Measurements from ENCODE around the gene TMEM11. TPM values are rescaled to one million over a fixed set of nuclear protein-coding genes. Genes with fewer than 3 reads are reported as not detected.
A peak's percentile ranks its signal among the peaks of the same experiment; 100 is the strongest.

Gene TMEM11
- total RNA-seq, 2 donors from 2014 or later: 21.4 to 25.9 TPM

- Mint-ChIP-seq H3K36me3 (ENCODE audit: insufficient read depth in 2 of 2) (peaks cover 2 to 3% of the 10 kb centered on the region in 2 donors), H3K4me3 (peak overlapping the region; percentile 90 to 92), H3K4me1 (ENCODE audit: low read depth) (peaks cover 71% of the 10 kb centered on the region), H3K9me3 (no peaks in the 10 kb centered on the region), H3K27me3 (ENCODE audit: low read depth) (no peaks in the 10 kb centered on the region), H3K27ac (peak overlapping the region; percentile 69)
- ATAC-seq (replicated peaks in 1 of 2): peak; percentile 22 to 28
- peak; percentile 46 to 49 for DNase-seq
Measured at GRCh38 chr17:21213638-21214014, 335 bp downstream of the TMEM11 start.

GRCh38 chr17:21212826-21213637 lies 929 bp downstream of the TMEM11 start:
- peak overlapping the region; percentile 69 for H3K27ac Mint-ChIP-seq

GRCh38 chr17:21211825-21212479 lies 2.0 kb downstream of the TMEM11 start:
- Mint-ChIP-seq H3K36me3 (ENCODE audit: insufficient read depth in 2 of 2) (peaks cover 2 to 3% of the 10 kb centered on the region in 2 donors), H3K4me1 (ENCODE audit: low read depth) (peaks cover 54% of the 10 kb centered on the region), H3K9me3 (no peaks in the 10 kb centered on the region), H3K27ac (no peak overlapping the region), H3K27me3 (ENCODE audit: low read depth) (no peaks in the 10 kb centered on the region), H3K4me3 (peak overlapping the region; percentile 90 to 92)
- DNase-seq (no peak), ATAC-seq (replicated peaks in 1 of 2) (no peak)

More at GRCh38 chr17:21212826-21213637, 929 bp downstream of the TMEM11 start:
- ATAC-seq (replicated peaks in 1 of 2): no peak
- peaks cover 2 to 3% of the 10 kb centered on the region in 2 donors for H3K36me3 Mint-ChIP-seq (ENCODE audit: insufficient read depth in 2 of 2)
- H3K27me3 Mint-ChIP-seq (ENCODE audit: low read depth): no peaks in the 10 kb centered on the region
- peak overlapping the region; percentile 90 to 92 for H3K4me3 Mint-ChIP-seq
- H3K4me1 Mint-ChIP-seq (ENCODE audit: low read depth): peaks cover 65% of the 10 kb centered on the region
- DNase-seq: no peak
- H3K9me3 Mint-ChIP-seq: no peaks in the 10 kb centered on the region

GRCh38 chr17:21210411-21211076 lies 3.4 kb downstream of the TMEM11 start:
- Mint-ChIP-seq H3K27me3 (ENCODE audit: low read depth) (no peaks in the 10 kb centered on the region), H3K4me1 (ENCODE audit: low read depth) (peaks cover 49% of the 10 kb centered on the region), H3K9me3 (no peaks in the 10 kb centered on the region), H3K36me3 (ENCODE audit: insufficient read depth in 2 of 2) (peaks cover 2% of the 10 kb centered on the region in 2 donors), H3K4me3 (no peak overlapping the region), H3K27ac (peak overlapping the region; percentile 55)
- DNase-seq (no peak), ATAC-seq (replicated peaks in 1 of 2) (no peak)

GRCh38 chr17:21209511-21210175 lies 4.3 kb downstream of the TMEM11 start:
- no peak overlapping the region for H3K27ac Mint-ChIP-seq
- H3K4me1 Mint-ChIP-seq (ENCODE audit: low read depth): peaks cover 40% of the 10 kb centered on the region
- DNase-seq (no peak), ATAC-seq (replicated peaks in 1 of 2) (no peak)
- peaks cover 2% of the 10 kb centered on the region in 2 donors for H3K36me3 Mint-ChIP-seq (ENCODE audit: insufficient read depth in 2 of 2)
- H3K27me3 Mint-ChIP-seq (ENCODE audit: low read depth): no peaks in the 10 kb centered on the region
- H3K9me3 Mint-ChIP-seq: no peaks in the 10 kb centered on the region
- H3K4me3 Mint-ChIP-seq: no peak overlapping the region

GRCh38 chr17:21208352-21208751 lies 5.6 kb downstream of the TMEM11 start:
- DNase-seq (no peak), ATAC-seq (replicated peaks in 1 of 2) (no peak)
- Mint-ChIP-seq H3K9me3 (no peaks in the 10 kb centered on the region), H3K27ac (no peak overlapping the region), H3K36me3 (ENCODE audit: insufficient read depth in 2 of 2) (no peaks in the 10 kb centered on the region), H3K4me3 (no peak overlapping the region), H3K4me1 (ENCODE audit: low read depth) (peaks cover 39% of the 10 kb centered on the region), H3K27me3 (ENCODE audit: low read depth) (no peaks in the 10 kb centered on the region)

- no peaks in the 10 kb centered on the region for H3K27me3 Mint-ChIP-seq (ENCODE audit: low read depth)
- H3K27ac Mint-ChIP-seq: no peak overlapping the region
Measured at GRCh38 chr17:21204935-21205334, 9.0 kb downstream of the TMEM11 start.

GRCh38 chr17:21202512-21202911 lies 11.4 kb downstream of the TMEM11 start:
- H3K9me3 Mint-ChIP-seq: no peaks in the 10 kb centered on the region

More at GRCh38 chr17:21204935-21205334, 9.0 kb downstream of the TMEM11 start:
- no peak overlapping the region for H3K4me3 Mint-ChIP-seq
- ATAC-seq (replicated peaks in 1 of 2) (no peak), DNase-seq (no peak)
- no peaks in the 10 kb centered on the region for H3K9me3 Mint-ChIP-seq
- H3K4me1 Mint-ChIP-seq (ENCODE audit: low read depth): peaks cover 12% of the 10 kb centered on the region
- no peaks in the 10 kb centered on the region for H3K36me3 Mint-ChIP-seq (ENCODE audit: insufficient read depth in 2 of 2)

GRCh38 chr17:21201874-21202273 lies 12.1 kb downstream of the TMEM11 start:
- Mint-ChIP-seq H3K9me3 (no peaks in the 10 kb centered on the region), H3K4me1 (ENCODE audit: low read depth) (peaks cover 11% of the 10 kb centered on the region), H3K27ac (no peak overlapping the region), H3K36me3 (ENCODE audit: insufficient read depth in 2 of 2) (peaks cover 2 to 11% of the 10 kb centered on the region in 2 donors), H3K4me3 (no peak overlapping the region), H3K27me3 (ENCODE audit: low read depth) (no peaks in the 10 kb centered on the region)
- DNase-seq (no peak), ATAC-seq (replicated peaks in 1 of 2) (no peak)

More at GRCh38 chr17:21202512-21202911, 11.4 kb downstream of the TMEM11 start:
- ATAC-seq (replicated peaks in 1 of 2) (no peak), DNase-seq (no peak)
- H3K27ac Mint-ChIP-seq: no peak overlapping the region
- no peak overlapping the region for H3K4me3 Mint-ChIP-seq
- H3K4me1 Mint-ChIP-seq (ENCODE audit: low read depth): peaks cover 11% of the 10 kb centered on the region
- H3K36me3 Mint-ChIP-seq (ENCODE audit: insufficient read depth in 2 of 2): peaks cover 2 to 6% of the 10 kb centered on the region in 2 donors
- no peaks in the 10 kb centered on the region for H3K27me3 Mint-ChIP-seq (ENCODE audit: low read depth)

GRCh38 chr17:21201298-21201595 lies 12.7 kb downstream of the TMEM11 start:
- H3K36me3 Mint-ChIP-seq (ENCODE audit: insufficient read depth in 2 of 2): peaks cover 2 to 12% of the 10 kb centered on the region in 2 donors
- H3K9me3 Mint-ChIP-seq: no peaks in the 10 kb centered on the region
- H3K4me3 Mint-ChIP-seq: no peak overlapping the region

GRCh38 chr17:21200590-21201297 lies 13.2 kb downstream of the TMEM11 start:
- ATAC-seq (replicated peaks in 1 of 2) (no peak), DNase-seq (no peak)
- Mint-ChIP-seq H3K4me1 (ENCODE audit: low read depth) (peaks cover 5% of the 10 kb centered on the region), H3K36me3 (ENCODE audit: insufficient read depth in 2 of 2) (peaks cover 2 to 12% of the 10 kb centered on the region in 2 donors), H3K27ac (no peak overlapping the region), H3K27me3 (ENCODE audit: low read depth) (no peaks in the 10 kb centered on the region), H3K4me3 (no peak overlapping the region), H3K9me3 (no peaks in the 10 kb centered on the region)

More at GRCh38 chr17:21201298-21201595, 12.7 kb downstream of the TMEM11 start:
- H3K27ac Mint-ChIP-seq: no peak overlapping the region
- peaks cover 8% of the 10 kb centered on the region for H3K4me1 Mint-ChIP-seq (ENCODE audit: low read depth)
- ATAC-seq (replicated peaks in 1 of 2) (no peak), DNase-seq (no peak)
- no peaks in the 10 kb centered on the region for H3K27me3 Mint-ChIP-seq (ENCODE audit: low read depth)

- H3K36me3 Mint-ChIP-seq (ENCODE audit: insufficient read depth in 2 of 2): peaks cover 2 to 12% of the 10 kb centered on the region in 2 donors
- H3K4me3 Mint-ChIP-seq: no peak overlapping the region
- peaks cover 5% of the 10 kb centered on the region for H3K4me1 Mint-ChIP-seq (ENCODE audit: low read depth)
- ATAC-seq (replicated peaks in 1 of 2) (no peak), DNase-seq (no peak)
- no peak overlapping the region for H3K27ac Mint-ChIP-seq
- no peaks in the 10 kb centered on the region for H3K9me3 Mint-ChIP-seq
- no peaks in the 10 kb centered on the region for H3K27me3 Mint-ChIP-seq (ENCODE audit: low read depth)
Measured at GRCh38 chr17:21199856-21200255, 14.1 kb downstream of the TMEM11 start.
